Left ventricle myocardium inferior (tissue), 1 donor: ENCODE results near the gene CLIC5. TPM values are rescaled to one million over a fixed set of nuclear protein-coding genes. Genes with fewer than 3 reads are reported as not detected.

ENCODE experiments used
- DNase-seq: peaks from one replicate; pipeline ENCODE4 v3.0.0-alpha.2; 2020
- H3K27ac ChIP-seq: fragments of 200-600 bp; replicated peaks from 2 replicates; pipeline ENCODE4 v1.8.0; 2021
- H3K27me3 ChIP-seq: fragments of 200-600 bp; 2 replicates; pipeline ENCODE4 v1.8.0; 2021; ENCODE audit warnings: low read depth
- H3K36me3 ChIP-seq: fragments of 200-600 bp; 2 replicates; pipeline ENCODE4 v1.8.0; 2021
- H3K4me1 ChIP-seq: fragments of 200-600 bp; 2 replicates; pipeline ENCODE4 v1.8.0; 2021
- H3K4me3 ChIP-seq: fragments of 200-600 bp; 2 replicates; pipeline ENCODE4 v1.8.0; 2021; ENCODE audit warnings: mild to moderate bottlenecking, moderate library complexity
- H3K9me3 ChIP-seq: fragments of 200-600 bp; replicated peaks from 2 replicates; pipeline ENCODE4 v1.8.0; 2021
- intact Hi-C: fragments of 100-400 bp; cut with micrococcal nuclease; formaldehyde crosslinking; loops from one replicate; pipeline ENCODE4 v1.11.0; 2022
- total RNA-seq: library from RNA; stranded (reverse); fragmentation: NEBNext Ultra II Directional; extraction: Animal tissue kit (Norgen Biotek cat#: 25700); gene quantifications from one replicate; pipeline ENCODE4 v1.2.1, GENCODE V29; 2021
- TF ChIP-seq, protein P1 (sequence below): fragments of 200-600 bp; IDR thresholded peaks from 2 replicates; pipeline ENCODE4 v1.8.0; 2021; ENCODE audit warnings: antibody characterized with exemption, mild to moderate bottlenecking, borderline replicate concordance
- donor health status: DM: no; HTN: yes; CAD: no; lungs with severe emphysema.

The CLIC5 gene
- total RNA-seq, 1 donor from 2014 or later, result 285 TPM

GRCh38 chr6:46014511-46015118 lies 1.0 kb downstream of the CLIC5 start:
- Histone ChIP-seq H3K36me3 (no peaks in the 10 kb centered on the region), H3K4me3 (peak overlapping the region; percentile 79), H3K27me3 (peaks cover 8% of the 10 kb centered on the region), H3K27ac (peak overlapping the region; percentile 96), H3K4me1 (peaks cover 65% of the 10 kb centered on the region), H3K9me3 (peaks cover 6% of the 10 kb centered on the region)
- intact Hi-C loops, result no loop called here
- peak; percentile 25 for DNase-seq
- TF ChIP-seq, protein P1, sequence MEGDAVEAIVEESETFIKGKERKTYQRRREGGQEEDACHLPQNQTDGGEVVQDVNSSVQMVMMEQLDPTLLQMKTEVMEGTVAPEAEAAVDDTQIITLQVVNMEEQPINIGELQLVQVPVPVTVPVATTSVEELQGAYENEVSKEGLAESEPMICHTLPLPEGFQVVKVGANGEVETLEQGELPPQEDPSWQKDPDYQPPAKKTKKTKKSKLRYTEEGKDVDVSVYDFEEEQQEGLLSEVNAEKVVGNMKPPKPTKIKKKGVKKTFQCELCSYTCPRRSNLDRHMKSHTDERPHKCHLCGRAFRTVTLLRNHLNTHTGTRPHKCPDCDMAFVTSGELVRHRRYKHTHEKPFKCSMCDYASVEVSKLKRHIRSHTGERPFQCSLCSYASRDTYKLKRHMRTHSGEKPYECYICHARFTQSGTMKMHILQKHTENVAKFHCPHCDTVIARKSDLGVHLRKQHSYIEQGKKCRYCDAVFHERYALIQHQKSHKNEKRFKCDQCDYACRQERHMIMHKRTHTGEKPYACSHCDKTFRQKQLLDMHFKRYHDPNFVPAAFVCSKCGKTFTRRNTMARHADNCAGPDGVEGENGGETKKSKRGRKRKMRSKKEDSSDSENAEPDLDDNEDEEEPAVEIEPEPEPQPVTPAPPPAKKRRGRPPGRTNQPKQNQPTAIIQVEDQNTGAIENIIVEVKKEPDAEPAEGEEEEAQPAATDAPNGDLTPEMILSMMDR, result no peak

DNA sequence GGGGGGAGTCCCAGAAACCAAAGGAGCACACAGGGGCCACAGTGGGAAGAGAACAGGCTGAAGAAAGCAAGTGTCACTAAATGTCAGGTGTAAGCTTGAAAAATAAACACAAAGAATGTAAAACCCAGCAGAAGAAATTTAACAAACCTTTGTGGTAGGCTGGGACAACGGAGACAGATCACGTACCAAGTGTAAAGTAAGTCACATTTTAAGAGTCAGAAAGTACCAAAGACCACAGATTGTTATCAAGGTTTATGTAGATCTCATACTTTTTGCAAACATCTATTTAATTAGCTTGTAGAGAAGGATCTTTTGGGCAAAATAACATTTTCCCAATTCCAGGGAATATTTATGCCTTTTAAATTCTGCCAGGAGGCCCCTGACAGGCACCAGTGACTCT lies 1.6 kb downstream of the CLIC5 start:
- Histone ChIP-seq H3K9me3 (peaks cover 6% of the 10 kb centered on the region), H3K27ac (peak overlapping the region; percentile 96), H3K27me3 (peaks cover 8% of the 10 kb centered on the region), H3K4me3 (peak overlapping the region; percentile 79), H3K36me3 (no peaks in the 10 kb centered on the region), H3K4me1 (peaks cover 70% of the 10 kb centered on the region)
- TF ChIP-seq, protein P1, result no peak
- DNase-seq, result no peak
- intact Hi-C loops, result no loop called here

GRCh38 chr6:46013639-46014038 lies 2.0 kb downstream of the CLIC5 start:
- Histone ChIP-seq H3K27me3 (peaks cover 8% of the 10 kb centered on the region), H3K27ac (peak overlapping the region; percentile 96), H3K4me1 (peaks cover 74% of the 10 kb centered on the region), H3K36me3 (no peaks in the 10 kb centered on the region), H3K9me3 (peaks cover 6% of the 10 kb centered on the region), H3K4me3 (peak overlapping the region; percentile 79)
- intact Hi-C loops, result no loop called here
- DNase-seq, result no peak
- TF ChIP-seq, protein P1, result no peak

GRCh38 chr6:46012834-46013233 lies 2.8 kb downstream of the CLIC5 start:
- H3K27me3 ChIP-seq, result peaks cover 8% of the 10 kb centered on the region
- peaks cover 77% of the 10 kb centered on the region for H3K4me1 ChIP-seq
- DNase-seq, result no peak
- H3K27ac ChIP-seq, result peak overlapping the region; percentile 96
- intact Hi-C loops, result no loop called here
- TF ChIP-seq, protein P1, result no peak
- H3K9me3 ChIP-seq, result peaks cover 6% of the 10 kb centered on the region
- H3K4me3 ChIP-seq, result peak overlapping the region; percentile 79
- no peaks in the 10 kb centered on the region for H3K36me3 ChIP-seq

- Histone ChIP-seq H3K27ac (peak overlapping the region; percentile 96), H3K36me3 (no peaks in the 10 kb centered on the region), H3K4me3 (peak overlapping the region; percentile 79), H3K9me3 (no peaks in the 10 kb centered on the region), H3K4me1 (peaks cover 85% of the 10 kb centered on the region), H3K27me3 (peaks cover 8% of the 10 kb centered on the region)
- DNase-seq, result peak; percentile 17
- TF ChIP-seq, protein P1, result no peak
- intact Hi-C loops, result no loop called here
Measured at GRCh38 chr6:46011188-46012085, 4.2 kb downstream of the CLIC5 start.
